GM10248 (cell line): ENCODE measurements around the gene COMP.
"Not testable (repeated sequence)": the region's sequence is repeated elsewhere in the genome, so short reads cannot be mapped to it uniquely, and the experiment has no call there.

Experiments
- CTCF ChIA-PET: fragments of 300-600 bp; sonication (Branson Sonifier 250); formaldehyde crosslinking; extraction: SDS; loops from one replicate; lab custom pipeline; 2021; ENCODE audit warnings: antibody characterized with exemption; lab: Yijun Ruan, JAX
- POLR2A ChIA-PET: fragments of 350-650 bp; sonication (Branson Sonifier 250); formaldehyde crosslinking; extraction: SDS; loops from one replicate; lab custom pipeline; 2020; ENCODE audit warnings: antibody characterized with exemption; lab: Yijun Ruan, JAX
- DNase-seq: peaks from one replicate; pipeline ENCODE4 v3.0.0; 2012; ENCODE audit errors: extremely low spot score
- CTCF ChIP-seq: IDR thresholded peaks from 2 replicates; pipeline ENCODE4 v1.5.1; 2012; ENCODE audit warnings: mild to moderate bottlenecking, low read depth; ENCODE audit errors: extremely low read depth, missing control alignments, control extremely low read depth

Gene COMP

GRCh38 chr19:18735752-18736151 is 55.4 kb downstream of the COMP start:
- ChIA-PET POLR2A (no interaction called here), CTCF (no interaction called here)
- DNase-seq = no peak
- TF ChIP-seq CTCF = no peak

- TF ChIP-seq CTCF = no peak
- POLR2A ChIA-PET = no interaction called here
These were observed 55.8 kb downstream of the COMP start for GRCh38 chr19:18735324-18735723.

GRCh38 chr19:18733762-18734332 is 57.3 kb downstream of the COMP start:
- DNase-seq, CTCF ChIA-PET, POLR2A ChIA-PET: not testable (repeated sequence)

More at GRCh38 chr19:18735324-18735723, 55.8 kb downstream of the COMP start:
- DNase-seq = no peak
- CTCF ChIA-PET = no interaction called here

- TF ChIP-seq CTCF = no peak
- CTCF ChIA-PET = no interaction called here
- no peak for DNase-seq
- POLR2A ChIA-PET = no interaction called here
These were observed 57.9 kb downstream of the COMP start for GRCh38 chr19:18733196-18733647.
